Stimulated activated CD4-positive, alpha-beta T cell treated with anti-CD3 and anti-CD28 coated beads, TNF-alpha, amount 100 ng/mL, for 1 hour (primary cell): Measurements from ENCODE around the gene PITPNC1.
A peak's percentile ranks its signal among the peaks of the same experiment; 100 is the strongest.

Source experiments
- DNase-seq, 3 donors: peaks; one replicate each; pipeline ENCODE4 v3.0.0-alpha.2; 2020; ENCODE audit warnings: low read depth in 3 of 3, low spot score in 1 of 3

The PITPNC1 gene

GRCh38 chr17:67433248-67433924 is 56.3 kb downstream of the PITPNC1 start:
- DNase-seq: no peak

DNA sequence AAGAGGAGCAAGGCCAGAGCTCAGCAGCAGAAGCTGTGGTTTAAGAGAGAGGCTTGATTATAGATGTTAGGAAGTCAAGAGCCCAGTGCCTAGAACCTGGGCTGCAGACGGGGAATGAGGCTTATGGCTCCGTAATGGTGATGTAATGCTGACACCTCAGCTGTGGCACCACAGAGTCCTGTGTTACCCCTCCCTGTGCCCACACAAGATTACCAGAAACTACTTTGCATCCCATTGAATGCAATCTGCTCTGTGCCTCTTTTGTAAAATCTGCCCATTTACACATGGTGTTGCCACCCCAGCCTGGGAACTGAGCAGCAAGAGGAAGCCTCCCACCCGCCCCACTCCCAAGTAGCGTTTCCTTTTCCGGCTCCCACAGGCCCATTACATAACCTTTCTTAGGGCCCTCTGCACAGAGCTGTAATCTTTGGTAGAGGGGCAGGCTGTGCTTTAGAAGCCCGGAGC is 57.0 kb downstream of the PITPNC1 start:
- no peak for DNase-seq

DNA sequence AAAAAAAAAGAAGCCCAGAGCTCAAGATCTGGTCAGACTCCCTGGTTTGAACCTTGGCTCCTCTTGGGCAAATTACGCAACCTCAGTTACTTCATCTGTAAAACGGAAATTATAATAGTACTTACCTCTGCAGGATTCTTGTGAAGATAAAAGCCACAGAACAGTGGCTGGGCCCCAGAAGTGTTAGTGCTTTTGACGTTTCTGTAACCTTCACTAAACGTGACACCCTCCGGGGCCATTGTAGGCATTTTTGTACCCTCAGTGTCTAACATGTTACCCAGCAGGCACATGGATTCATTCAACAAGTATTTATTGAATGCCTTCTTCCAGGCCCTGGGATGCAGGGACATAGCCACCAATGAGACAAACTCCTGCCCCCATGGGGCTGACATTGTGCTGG is 58.0 kb downstream of the PITPNC1 start:
- DNase-seq: no peak

DNA sequence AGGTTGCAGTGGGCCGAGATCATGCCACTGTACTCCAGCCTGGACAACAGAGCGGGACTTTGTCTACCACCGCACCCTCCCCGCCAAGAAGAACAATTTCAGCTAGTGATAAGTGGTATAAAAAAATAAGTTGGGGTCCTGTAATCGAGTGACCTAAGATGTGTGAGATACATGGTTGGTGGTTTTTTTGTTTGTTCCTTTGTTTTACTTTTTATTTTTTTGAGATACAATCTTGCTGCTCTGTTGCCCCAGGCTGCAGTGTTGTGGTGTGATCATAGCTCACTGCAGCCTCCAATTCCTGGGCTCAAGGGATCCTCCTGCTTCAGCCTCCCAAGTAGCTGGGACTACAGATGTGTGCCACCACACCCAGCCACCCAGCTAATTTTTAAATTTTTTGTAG is 58.7 kb downstream of the PITPNC1 start:
- no peak for DNase-seq

- no peak for DNase-seq
Measured at GRCh38 chr17:67436233-67436632, 59.2 kb downstream of the PITPNC1 start.

DNA sequence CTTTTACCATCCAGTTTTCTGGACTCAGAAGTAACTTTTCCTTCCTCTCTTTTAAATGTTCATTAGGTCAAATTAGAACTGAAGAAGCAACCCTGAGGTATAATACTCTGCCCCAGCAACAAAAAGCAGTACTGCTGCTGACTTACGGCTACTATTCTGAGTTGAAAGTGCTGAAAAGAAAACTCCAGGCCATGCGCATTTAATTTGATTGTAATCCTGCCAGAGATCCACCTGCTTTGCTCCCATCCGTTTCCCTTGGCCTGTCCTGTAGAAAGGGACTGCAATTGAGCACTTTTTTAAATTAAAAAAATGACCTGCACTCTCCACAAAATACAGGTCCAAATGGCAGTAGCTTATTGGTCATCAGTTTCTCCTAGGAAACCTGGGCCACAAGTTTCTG is 61.6 kb downstream of the PITPNC1 start:
- no peak for DNase-seq

DNA sequence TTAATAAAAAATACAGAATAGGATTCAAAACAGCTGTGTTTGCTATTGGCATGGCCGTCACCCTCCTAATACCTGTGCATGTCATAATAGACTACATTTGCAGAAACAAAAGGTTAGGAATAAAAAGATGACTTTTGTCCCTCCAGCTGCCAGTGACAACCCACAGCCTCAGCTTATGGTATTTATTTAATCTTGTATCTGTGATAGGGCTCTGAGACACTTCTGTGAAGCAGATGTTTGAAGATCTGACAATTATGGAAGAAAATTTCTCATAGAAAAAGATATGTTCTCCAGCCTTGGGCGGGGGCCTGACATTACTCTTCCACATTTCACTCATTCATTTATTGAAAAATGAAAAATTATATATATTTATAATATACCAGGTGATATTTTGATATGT is 62.2 kb downstream of the PITPNC1 start:
- DNase-seq: no peak

GRCh38 chr17:67440277-67441051 is 63.4 kb downstream of the PITPNC1 start:
- DNase-seq: no peak

DNA sequence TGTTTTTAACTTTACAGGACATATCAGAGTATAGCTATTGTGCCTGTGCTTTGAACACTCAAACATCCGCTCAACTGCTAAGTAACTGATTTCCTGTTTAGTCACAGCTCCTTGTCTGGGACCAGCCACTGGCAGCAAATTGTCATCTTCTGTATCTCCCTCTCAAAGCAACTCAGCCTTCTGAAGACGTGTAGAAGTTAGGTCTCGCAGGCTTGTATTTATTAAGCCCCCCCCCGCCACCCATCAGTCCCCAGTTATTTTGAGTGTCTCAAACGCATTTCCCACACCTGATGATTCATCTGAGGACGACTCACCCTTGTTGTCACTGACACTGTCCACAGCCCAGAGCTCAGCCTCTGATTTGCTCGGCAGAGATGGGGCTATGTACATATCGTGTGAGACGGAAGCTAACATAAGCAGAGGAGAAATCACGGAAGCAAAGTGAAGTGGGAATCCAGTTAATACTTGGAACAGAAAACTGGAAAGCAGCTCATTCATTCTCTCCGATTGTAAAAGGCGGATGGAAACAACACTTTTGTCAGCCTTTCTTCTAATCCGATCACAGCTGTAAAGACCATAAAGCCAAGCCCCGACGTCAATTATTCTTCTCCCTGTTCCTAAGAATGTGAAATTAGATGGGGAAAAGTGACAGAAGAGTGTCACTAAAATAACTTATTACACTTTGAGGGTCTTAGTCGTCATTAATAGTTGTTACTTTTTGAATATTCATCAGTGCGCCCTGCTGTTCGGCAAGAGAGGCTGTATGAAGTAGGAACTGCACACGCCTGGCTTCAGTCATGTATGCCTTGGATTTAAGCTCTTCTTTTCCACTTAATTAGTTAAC is 64.2 kb downstream of the PITPNC1 start:
- DNase-seq: peak; percentile 28 to 78 (median 66)

DNA sequence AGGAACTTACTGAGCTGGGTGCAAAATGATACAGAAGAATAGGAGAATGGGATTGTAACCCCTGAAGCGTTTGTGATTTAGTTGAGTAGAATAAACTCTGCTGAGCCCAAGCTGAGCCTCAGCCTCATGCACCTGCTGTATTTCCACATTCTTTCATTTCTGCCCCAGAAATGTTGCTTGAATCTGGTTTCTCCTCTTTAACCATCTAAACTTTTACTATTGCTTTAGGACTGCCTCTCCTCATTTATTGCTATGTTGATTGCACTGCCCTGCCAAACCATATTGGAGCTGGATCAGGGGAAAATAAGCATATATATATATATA is 64.8 kb downstream of the PITPNC1 start:
- DNase-seq: no peak

DNA sequence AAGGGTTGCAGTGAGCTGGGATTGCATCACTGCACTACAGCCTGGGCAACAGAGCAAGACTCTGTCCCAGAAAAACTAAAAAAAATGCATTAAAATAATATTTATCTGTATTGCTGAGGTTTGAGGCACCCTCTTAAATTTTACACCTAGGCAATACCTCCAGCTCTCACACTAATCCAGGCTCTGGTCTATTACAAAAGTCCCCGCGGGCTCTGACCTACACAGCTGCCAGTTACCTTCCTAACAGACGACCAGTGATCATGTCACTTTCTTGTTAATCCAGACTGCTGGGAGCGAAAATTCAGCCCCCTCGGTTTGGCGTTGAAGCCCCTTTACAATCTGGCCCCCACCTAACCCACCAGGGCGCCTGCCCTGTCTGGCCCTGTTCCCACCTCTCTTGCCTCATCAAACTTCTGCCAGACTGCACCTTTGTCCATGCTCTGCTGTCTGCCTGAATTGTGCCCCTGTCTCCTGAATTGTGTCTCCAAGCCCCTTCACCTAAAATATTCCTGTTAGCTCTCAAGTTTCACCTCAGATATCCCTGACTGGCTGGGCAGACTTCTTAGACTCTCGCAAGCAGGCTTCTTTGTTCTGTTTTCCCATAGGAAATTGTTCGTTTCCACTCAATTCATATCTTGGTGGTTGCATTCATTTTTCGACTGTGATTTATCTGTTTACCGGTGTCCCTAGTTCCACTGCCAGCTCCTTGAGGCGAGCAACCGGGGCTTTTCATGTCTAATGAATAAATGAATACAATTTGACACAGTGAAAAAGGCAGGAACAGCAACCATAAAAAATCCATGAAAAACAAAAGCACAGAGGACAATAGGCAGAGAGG is 65.9 kb downstream of the PITPNC1 start:
- no peak for DNase-seq

- no peak for DNase-seq
Measured at GRCh38 chr17:67443931-67444595, 67.0 kb downstream of the PITPNC1 start.

- DNase-seq: no peak
Measured at GRCh38 chr17:67448449-67448848, 71.4 kb downstream of the PITPNC1 start.

DNA sequence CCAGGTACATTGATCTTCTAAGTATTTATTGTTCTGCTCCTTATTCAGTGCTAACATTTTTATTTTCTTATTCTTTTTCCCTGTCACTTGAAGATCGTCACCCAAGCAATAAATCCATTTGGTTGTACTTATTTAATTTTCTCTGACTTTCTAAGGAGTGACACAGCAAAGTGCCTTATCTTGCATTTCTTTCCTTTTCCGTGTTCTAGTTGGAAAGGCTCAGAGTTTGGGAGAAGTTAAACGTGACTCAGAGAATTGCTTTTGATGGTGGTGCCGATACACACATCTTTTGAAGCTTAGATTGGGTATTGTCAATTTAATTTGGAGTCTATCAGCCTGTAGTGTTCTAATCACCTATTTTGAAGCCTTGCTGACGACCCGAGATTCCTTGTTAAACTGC is 72.0 kb downstream of the PITPNC1 start:
- no peak for DNase-seq

DNA sequence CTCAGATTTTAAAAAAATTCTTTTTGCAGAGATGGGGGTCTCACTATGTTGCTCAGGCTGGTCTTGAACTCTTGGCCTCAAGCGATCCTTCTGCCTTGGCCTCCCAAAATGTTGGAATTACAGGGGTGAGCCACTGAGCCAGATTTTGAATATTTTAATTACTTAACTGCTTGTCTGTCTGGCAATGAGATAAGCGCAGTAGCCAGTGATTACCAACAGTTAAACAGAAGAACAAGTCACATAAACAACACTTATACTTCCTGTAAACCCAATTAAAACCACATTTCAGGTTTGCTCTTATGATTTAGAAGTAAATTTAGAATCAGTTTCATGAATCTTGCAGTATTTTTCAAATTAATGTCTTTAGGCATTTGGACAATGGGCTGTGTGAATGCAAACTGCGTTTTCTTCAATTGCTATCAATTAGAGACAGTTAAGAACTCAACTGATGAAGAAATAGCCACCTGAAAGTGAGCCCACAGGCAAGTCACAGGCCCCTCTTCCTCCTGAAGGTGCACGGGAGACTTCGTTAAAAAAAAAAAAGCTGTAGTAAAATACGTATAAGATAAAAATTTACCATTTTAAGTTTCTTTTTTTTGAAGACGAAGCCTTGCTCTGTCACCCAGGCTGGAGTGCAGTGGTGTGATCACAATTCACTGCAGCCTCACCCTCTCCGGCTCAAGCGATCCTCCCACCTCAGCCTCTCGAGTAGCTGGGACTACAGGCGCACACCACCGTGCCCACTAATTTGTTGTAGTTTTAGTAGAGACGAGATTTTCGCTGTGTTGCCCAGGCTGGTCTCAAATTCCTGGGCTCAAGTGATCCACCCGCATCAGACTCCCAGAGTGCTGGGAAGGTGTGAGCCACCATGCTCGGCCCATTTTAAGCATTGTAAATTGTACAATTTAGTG is 73.0 kb downstream of the PITPNC1 start:
- DNase-seq: no peak

- DNase-seq: no peak
Measured at GRCh38 chr17:67452681-67453554, 75.8 kb downstream of the PITPNC1 start.

DNA sequence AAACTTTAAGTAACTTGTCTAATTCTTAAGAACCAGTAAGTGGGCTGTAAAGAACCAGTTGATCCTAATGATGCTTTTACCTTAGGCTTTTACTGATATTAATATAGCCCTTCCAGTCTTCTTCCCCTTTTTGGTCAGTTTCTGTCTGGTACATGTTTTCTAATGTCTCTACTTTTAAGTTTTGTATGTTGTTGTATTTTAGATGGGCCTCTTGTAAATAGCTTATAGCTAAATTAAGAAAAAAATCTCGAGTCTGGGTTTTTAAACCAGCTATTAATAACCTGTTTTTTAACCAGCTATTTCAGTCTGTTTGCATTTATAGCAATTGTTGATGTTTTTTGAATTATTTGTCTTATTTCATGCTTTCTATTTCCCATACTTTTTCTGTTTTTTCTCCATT is 79.0 kb downstream of the PITPNC1 start:
- no peak for DNase-seq

- no peak for DNase-seq
Measured at GRCh38 chr17:67456889-67457288, 79.8 kb downstream of the PITPNC1 start.
